GM19438 (cell line): Measurements from ENCODE around the gene XAGE1A.
"Not testable (repeated sequence)": the region's sequence is repeated elsewhere in the genome, so short reads cannot be mapped to it uniquely, and the experiment has no call there.

Experiments used
- ATAC-seq: cut with Tn5 transposase; IDR thresholded peaks from one replicate; pipeline ENCODE4 v1.9.1; 2021; ENCODE audit warnings: low read depth; ENCODE audit not compliant: unreplicated experiment

Gene XAGE1A

GRCh38 chrX:52495545-52496418 lies at the start of gene XAGE1A:
Gene XAGE1A, plus strand, starts transcription at chrX:52495808. Its CDS starts 1,554 bp downstream, at chrX:52497362.
- ATAC-seq, result not testable (repeated sequence)

GRCh38 chrX:52452031-52452430 lies 43.6 kb upstream of the XAGE1A start:
- ATAC-seq, result not testable (repeated sequence)

- ATAC-seq, result not testable (repeated sequence)
Measured at GRCh38 chrX:52471301-52471700, 24.3 kb upstream of the XAGE1A start.

GRCh38 chrX:52496419-52496772 lies 788 bp downstream of the XAGE1A start:
- ATAC-seq, result not testable (repeated sequence)

GRCh38 chrX:52501362-52501761 lies 5.8 kb downstream of the XAGE1A start:
- ATAC-seq, result not testable (repeated sequence)

GRCh38 chrX:52504551-52504950 lies 8.9 kb downstream of the XAGE1A start:
- ATAC-seq, result no peak

GRCh38 chrX:52507331-52507730 lies 11.7 kb downstream of the XAGE1A start:
- ATAC-seq, result no peak

- ATAC-seq, result no peak
Measured at GRCh38 chrX:52509916-52510315, 14.3 kb downstream of the XAGE1A start.

- ATAC-seq, result not testable (repeated sequence)
Measured at GRCh38 chrX:52511126-52511525, 15.5 kb downstream of the XAGE1A start.

- not testable (repeated sequence) for ATAC-seq
Measured at GRCh38 chrX:52516110-52516986, 20.7 kb downstream of the XAGE1A start.

GRCh38 chrX:52516987-52517325 lies 21.3 kb downstream of the XAGE1A start, which contains the start of gene XAGE1B:
Gene XAGE1B, minus strand, starts transcription at chrX:52517063. Its CDS starts 1,536 bp downstream, at chrX:52515527.
- not testable (repeated sequence) for ATAC-seq

- ATAC-seq, result not testable (repeated sequence)
Measured at GRCh38 chrX:52541051-52541450, 45.4 kb downstream of the XAGE1A start.

- no peak for ATAC-seq
Measured at GRCh38 chrX:52542311-52542710, 46.7 kb downstream of the XAGE1A start.

GRCh38 chrX:52544147-52544840 lies 48.7 kb downstream of the XAGE1A start:
- no peak for ATAC-seq

GRCh38 chrX:52548769-52549168 lies 53.2 kb downstream of the XAGE1A start:
- not testable (repeated sequence) for ATAC-seq
